GM20000 (cell line): ENCODE data around the gene RNF39.
A peak's percentile ranks its signal among the peaks of the same experiment; 100 is the strongest.
"Not testable (repeated sequence)": the region's sequence is repeated elsewhere in the genome, so short reads cannot be mapped to it uniquely, and the experiment has no call there.

Experiments
- DNase-seq: peaks from one replicate; pipeline ENCODE4 v3.0.0; 2012; ENCODE audit warnings: low spot score
- TF ChIP-seq, protein P1 (sequence below): IDR thresholded peaks from 2 replicates; pipeline ENCODE4 v1.5.1; 2012; ENCODE audit warnings: mild to moderate bottlenecking, control low read depth; ENCODE audit errors: extremely low read depth, missing control alignments

Gene RNF39

DNA sequence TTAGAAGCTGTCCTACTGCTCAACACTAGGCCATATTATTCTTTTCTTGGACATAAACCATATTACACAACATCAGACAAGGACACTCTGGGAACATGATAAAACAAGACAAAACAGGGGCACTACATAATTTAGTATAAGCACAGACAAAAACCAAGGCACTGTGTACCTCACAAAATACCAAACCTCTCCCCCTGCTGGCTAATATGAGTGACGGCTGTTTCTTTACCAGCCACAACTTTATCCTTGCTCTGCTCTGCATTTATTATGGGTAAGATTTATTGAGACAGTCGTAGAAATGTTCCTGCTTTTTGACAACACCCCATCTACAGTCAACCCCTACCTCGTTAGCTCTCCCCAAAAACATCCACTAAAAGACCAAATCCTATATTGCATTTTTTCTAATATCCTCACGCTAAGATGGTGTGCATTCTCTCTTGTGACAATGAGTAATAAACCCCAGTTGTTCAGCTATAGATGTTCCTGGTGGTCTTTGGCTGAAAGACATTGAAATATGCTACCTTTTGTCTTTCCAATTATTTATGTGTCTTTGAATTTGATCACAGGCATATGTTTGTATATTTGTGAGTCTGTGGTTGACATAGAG lies 38.3 kb downstream of the RNF39 start:
- TF ChIP-seq, protein P1, sequence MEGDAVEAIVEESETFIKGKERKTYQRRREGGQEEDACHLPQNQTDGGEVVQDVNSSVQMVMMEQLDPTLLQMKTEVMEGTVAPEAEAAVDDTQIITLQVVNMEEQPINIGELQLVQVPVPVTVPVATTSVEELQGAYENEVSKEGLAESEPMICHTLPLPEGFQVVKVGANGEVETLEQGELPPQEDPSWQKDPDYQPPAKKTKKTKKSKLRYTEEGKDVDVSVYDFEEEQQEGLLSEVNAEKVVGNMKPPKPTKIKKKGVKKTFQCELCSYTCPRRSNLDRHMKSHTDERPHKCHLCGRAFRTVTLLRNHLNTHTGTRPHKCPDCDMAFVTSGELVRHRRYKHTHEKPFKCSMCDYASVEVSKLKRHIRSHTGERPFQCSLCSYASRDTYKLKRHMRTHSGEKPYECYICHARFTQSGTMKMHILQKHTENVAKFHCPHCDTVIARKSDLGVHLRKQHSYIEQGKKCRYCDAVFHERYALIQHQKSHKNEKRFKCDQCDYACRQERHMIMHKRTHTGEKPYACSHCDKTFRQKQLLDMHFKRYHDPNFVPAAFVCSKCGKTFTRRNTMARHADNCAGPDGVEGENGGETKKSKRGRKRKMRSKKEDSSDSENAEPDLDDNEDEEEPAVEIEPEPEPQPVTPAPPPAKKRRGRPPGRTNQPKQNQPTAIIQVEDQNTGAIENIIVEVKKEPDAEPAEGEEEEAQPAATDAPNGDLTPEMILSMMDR, result peak; percentile 13
- DNase-seq, result peak; percentile 33

DNA sequence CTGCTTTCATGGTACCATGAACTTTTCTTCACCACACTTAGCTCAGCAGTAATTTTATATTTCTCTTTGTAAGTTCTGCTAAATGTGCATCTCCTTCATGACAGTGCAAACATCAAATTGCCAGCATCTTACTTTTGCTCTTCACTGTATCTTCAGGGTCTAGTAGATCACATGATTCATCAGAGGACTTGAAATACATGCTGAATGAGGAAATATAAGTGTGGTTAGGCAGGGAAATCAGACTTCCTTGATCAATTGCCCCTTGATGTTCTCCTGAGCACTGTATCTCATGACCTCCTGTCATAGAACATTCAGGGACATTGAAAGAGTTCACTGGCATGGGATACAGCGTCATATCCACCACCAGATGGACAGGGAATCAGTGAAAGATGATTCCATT lies 39.8 kb downstream of the RNF39 start:
- DNase-seq, result no peak
- TF ChIP-seq, protein P1, result no peak

DNA sequence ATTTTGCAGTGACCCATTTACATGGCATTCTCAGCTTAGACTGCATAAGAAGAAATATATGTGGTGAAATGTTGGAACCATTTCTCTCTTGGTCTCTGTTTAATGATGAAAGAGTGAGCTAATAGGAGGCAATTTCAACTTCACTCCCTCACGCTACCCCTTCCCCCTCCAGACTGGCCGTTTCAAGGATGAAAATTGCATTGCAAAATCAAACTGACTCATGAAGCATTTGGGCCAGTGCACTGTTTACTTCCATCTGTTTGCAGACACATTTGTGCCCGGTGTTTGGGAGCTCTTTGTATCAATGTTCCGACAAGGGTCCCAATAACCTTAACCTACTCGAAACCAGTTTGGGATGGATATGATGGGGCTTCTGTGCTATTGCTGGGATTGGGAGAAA lies 42.1 kb downstream of the RNF39 start:
- not testable (repeated sequence) for DNase-seq

DNA sequence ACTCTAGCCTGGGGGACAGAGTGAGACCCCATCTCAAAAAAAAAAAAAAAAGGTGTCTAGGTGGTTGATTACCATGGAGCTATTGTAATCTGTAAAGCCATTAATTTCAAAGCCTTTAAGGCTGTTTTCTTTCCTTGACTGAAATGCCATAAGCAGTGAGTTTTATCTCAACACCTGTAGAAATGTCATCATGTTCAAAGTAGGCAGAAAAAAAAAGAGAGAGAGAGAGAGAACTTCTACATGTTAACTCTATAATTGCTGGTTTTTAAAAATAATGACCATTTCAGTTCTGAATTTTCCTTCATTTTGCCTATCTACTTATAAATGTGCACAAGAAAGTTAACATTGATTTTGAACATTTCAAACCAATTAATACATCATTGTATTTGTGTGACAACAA lies 44.2 kb downstream of the RNF39 start:
- DNase-seq, result no peak
- TF ChIP-seq, protein P1, result no peak

DNA sequence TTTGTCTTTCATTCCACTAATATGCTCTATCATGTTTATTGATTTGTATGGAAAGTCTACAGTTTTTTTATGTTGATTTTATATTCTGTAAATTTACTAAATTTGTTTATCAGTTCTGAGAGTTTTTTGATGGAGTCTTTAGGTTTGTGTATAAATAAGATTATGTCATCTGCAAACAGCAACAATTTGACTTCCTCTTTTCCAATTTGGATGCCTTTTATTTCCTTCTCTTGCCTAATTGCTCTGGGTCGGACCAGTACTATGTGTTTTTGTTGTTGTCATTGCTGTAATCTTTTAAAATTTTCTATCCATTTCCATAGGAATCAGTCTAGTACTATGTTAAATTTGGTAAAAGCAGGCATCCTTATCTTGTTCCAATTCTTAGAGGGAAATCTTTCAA lies 46.0 kb downstream of the RNF39 start:
- TF ChIP-seq, protein P1, result no peak

DNA sequence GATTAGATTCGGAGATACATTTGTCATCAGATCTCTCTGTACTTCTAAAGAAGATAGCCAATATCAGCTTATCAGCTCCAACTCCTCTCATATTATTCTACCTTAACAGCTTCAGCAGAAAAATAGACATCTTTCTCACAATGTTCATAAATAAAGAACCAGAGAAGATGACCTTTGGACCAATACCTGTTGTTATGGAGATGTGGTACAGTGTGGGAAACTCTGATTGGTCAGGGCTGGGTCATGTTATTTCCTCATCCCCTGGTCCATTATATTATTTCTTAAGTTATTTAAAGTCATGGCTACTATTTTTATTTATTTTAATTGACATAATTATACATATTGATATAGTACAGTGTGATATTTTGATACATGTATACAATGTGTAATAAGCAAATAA lies 50.4 kb downstream of the RNF39 start:
- no peak for DNase-seq
- TF ChIP-seq, protein P1, result no peak

More for the DNA sequence above, 46.0 kb downstream of the RNF39 start:
- no peak for DNase-seq

DNA sequence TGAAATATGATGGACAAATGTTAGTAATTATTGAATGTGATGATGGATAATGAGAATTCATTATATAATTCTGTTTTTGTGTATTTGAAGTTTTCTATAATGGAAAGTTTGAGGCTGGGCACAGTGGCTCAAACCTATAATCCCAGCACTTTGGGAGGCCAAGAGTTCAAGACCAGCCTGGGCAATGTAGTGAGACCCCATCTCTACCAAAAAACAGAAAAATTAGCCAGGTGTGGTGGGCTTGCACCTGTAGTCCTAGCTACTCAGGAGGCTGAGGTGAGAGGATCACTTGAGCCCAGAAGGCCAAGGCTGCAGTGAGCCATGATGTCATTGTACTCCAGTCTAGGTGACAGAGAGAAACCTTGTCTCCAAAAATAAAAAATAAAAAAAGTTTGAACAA lies 52.9 kb downstream of the RNF39 start:
- DNase-seq, result not testable (repeated sequence)

DNA sequence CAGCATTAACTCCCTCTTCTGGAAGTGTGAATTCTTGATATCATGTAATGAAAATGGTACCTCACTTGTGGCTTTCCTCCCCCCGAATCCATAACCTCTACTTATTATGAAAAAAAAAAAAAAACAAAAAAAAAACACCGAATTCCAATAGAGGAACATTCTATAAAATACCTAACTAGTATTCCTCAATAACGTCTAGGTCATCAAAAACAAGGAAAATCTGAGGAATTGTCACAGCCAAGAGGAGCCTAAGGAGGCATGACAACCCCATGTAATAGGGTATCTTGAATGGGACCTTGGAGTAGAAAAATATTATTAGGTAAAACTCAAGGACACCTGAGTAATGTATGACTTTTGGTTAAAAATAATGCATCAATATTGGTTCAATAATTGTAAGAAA lies 53.4 kb downstream of the RNF39 start:
- no peak for DNase-seq
- TF ChIP-seq, protein P1, result no peak
